Epithelial cell of prostate (primary cell): ENCODE results near the gene HSDL2.

Experiments
- DNase-seq: peaks from one replicate; pipeline ENCODE4 v3.0.0-alpha.2; 2011; ENCODE audit warnings: low read depth, low spot score
- H3K27ac ChIP-seq: fragments of 450-650 bp; 2 replicates; pipeline ENCODE4 v1.5.1; 2017; ENCODE audit warnings: mild to moderate bottlenecking

The HSDL2 gene

DNA sequence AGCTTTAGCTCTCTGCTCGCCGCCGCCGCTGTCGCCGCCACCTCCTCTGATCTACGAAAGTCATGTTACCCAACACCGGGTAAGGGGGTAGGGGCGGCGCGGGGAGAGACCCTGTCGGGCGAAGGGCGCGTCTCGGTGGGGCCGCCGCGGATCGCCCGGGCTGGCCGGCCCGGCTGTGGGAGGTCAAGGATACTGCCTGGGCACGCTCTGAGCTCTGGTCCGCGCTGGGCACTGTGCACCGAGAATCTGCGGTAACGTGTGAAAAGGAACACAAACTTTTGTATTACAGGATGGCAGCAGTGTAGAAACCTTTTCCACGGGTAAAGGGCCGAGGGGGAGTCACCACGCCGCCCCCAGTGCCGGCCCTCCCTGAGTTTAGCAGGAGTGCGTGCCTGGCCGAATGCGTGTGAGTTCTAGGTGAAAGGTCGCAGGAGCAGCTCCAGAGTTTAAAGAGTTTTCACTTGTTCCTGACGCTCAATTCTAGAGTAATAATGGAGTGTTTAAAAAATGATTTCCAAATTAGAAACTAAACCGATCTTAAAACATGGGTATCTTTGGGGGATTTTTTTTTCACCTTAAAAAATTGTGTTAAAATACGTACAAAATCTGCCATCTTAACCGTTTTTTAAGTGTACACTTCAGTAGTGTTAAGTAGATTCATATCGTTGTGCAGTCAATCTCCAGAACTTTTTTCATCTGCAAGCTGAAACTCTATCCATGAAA is at the start of gene HSDL2:
TSS of gene HSDL2 (plus strand) at position 7 of the 723 bp plus-strand sequence. CDS start at position 63, 56 bp downstream.
- no peak for DNase-seq
- H3K27ac ChIP-seq, result peak within 1 kb of the TSS; percentile 67

DNA sequence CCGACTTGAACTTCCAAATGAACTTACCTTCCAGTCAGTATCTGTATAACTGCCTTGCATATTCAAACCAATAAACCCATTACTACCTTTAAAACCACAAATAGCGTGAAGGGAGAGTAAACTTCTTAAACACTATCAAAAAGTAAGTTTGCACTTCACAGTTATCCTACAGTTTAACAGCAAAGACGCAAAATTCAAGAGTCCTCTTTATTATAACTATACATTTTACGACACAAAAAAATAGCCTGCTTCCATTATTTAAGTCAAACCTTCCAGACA is 48.3 kb upstream of the HSDL2 start:
- H3K27ac ChIP-seq, result peak overlapping the region; percentile 97
- DNase-seq, result no peak

DNA sequence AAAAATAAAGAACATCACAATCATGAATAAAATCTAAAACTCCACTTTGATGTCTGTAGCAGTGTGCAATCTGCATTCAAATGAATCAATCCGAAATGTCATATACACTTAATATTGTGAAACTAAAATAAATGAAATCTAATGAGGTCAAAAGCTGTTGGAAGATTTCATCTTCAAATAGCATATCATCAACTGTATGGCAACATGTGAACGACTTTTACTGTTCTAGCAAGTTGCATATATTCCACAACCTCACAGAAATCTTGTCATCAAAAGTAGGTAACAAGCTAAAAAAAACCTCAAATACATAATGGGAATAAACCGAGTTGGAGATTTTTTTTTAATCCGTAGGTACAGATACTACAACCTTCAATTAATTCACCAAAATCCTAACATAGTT is 47.7 kb upstream of the HSDL2 start:
- DNase-seq, result no peak
- peak overlapping the region; percentile 97 for H3K27ac ChIP-seq

DNA sequence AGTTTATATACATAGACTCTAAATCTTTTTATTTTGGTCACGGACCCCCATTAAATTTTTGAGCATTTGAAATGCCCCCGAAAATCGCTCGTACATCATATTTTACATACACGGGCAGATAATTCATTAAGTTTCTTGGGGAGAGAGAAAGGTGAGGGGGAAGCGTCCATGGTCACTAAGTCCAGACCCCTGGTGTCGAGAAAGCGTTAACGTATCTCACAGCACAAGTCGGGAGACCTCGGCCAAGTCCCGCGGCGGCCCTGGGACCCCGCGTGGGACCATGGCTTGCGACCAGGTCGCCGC is 47.3 kb upstream of the HSDL2 start:
- peak overlapping the region; percentile 97 for H3K27ac ChIP-seq
- DNase-seq, result no peak

- peak within 1 kb of the TSS; percentile 97 for H3K27ac ChIP-seq
- no peak for DNase-seq
Measured at GRCh38 chr9:112332977-112333638, 46.8 kb upstream of the HSDL2 start, which contains the start of gene PTBP3. Gene PTBP3, minus strand, starts transcription at chr9:112333619. Its CDS starts 35,754 bp downstream, at chr9:112297865.

DNA sequence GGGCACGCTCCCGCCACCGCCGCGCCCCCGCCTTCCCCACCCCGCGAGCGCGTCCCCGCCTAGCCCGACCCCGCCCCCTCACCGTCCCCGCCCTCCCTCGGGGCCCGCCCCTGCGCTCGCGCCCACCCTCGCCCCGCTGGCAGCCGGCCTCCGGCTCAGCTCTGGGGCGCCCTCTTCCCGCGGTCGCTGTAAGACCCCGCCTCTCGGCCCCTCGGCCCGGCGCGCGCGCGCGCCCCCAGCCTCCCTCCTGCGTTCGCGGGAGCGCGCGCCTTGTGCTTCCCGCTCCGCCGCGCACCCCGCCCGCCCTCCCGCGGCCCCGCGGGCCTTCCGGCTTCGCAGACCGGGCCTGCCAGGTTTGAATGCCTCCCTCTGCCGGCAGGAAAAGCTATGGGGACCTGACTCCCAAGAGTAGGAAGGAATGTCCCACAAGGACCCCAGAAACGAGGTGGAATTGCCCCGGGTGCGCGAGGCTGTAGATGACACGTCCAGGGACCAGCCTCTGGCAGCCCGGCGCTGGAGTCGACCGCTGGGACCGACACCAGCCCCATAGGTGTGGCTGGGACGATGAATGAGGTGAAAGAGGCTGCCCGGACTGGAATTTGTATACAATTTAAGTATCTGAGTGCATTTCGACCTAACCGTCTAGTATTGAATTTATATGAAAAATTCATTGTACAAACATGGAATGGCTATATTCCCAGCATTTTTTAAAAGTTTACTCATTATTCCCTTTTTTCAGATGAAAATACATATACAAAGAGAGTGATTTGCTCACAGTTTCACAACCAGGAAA is 46.1 kb upstream of the HSDL2 start:
- DNase-seq, result peak; percentile 68
- peak overlapping the region; percentile 97 for H3K27ac ChIP-seq

DNA sequence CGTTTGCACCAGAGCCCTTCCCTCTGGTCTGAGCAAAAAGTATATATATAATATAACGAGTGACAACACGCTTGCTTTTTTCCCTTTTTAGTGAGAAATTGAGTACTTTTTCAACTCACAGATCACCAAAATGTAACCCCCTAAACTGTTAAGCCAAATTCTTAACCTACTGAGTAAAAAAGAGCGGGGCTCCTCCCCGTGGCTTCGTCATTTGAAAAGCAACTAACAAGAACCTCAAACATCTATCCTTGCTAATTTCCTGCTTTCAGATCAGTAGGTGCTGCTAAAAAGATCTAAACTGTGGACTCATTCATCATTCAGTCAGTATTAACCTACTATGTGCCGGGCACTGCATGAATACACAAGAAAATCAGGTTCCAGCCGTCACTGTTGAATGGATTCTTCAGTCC is 45.5 kb upstream of the HSDL2 start:
- H3K27ac ChIP-seq, result peak overlapping the region; percentile 97
- DNase-seq, result no peak

DNA sequence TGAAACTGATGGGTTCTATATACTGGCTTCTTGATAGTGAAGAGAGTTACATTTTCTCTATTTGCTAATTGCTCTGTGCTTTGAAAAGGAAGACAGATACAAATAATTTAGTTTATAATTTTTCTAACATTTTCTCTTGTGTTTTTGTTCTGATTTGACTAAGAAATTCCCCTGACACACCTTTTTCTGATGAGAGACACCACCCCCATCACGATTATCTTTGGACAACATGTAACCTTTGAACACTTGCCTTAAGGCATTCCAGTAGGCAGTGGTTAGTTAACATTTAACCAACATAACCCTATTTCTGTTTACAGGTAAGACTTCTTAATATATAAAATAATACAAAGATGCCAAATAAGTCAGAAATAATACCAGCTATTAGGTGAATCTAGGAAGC is 42.4 kb upstream of the HSDL2 start:
- no peak for DNase-seq

GRCh38 chr9:112338561-112338960 is 41.3 kb upstream of the HSDL2 start:
- peak overlapping the region; percentile 46 for H3K27ac ChIP-seq
- DNase-seq, result peak; percentile 33

More for the DNA sequence above, 42.4 kb upstream of the HSDL2 start:
- H3K27ac ChIP-seq, result no peak overlapping the region

GRCh38 chr9:112339886-112340285 is 40.0 kb upstream of the HSDL2 start:
- H3K27ac ChIP-seq, result no peak overlapping the region
- no peak for DNase-seq

DNA sequence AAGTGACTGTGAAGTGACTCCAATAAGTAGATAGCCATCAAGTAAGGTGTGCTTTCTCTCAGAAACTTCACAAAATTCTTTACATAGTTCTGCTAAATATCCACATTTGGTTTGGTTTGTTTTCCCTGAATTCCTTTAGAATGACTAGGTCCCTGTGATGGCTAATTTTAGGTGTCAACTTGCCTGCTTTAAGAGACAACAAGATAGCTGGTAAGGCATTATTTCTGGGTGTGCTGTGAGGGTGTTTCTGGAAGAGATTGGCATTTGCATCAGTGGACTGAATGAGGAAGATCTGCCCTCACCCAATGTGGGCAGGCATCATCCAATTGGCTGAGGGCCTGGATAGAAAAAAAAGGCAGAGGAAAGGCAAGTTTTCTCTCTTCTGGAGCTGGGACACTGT is 38.2 kb upstream of the HSDL2 start:
- H3K27ac ChIP-seq, result peak overlapping the region; percentile 16
- DNase-seq, result no peak

- H3K27ac ChIP-seq, result peak overlapping the region; percentile 32
- DNase-seq, result no peak
Measured at GRCh38 chr9:112348257-112349007, 31.5 kb upstream of the HSDL2 start.

DNA sequence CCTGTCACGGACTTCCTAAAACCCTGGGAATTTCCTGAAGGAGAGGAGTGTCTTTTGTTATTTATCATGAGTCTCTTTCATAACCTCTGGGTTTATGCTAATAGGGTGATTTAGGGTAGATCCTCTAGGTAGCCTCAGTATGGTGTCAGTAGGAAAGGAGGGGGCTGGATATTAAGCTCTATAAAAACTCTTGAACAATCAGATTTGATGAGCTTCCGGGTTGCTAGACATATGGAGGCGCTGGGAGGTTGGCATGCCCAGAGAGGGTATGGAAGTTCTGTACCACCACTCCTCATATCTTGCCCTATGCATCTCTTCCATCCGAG is 30.9 kb upstream of the HSDL2 start:
- peak overlapping the region; percentile 32 for H3K27ac ChIP-seq
- no peak for DNase-seq

GRCh38 chr9:112351184-112351583 is 28.7 kb upstream of the HSDL2 start:
- no peak for DNase-seq

DNA sequence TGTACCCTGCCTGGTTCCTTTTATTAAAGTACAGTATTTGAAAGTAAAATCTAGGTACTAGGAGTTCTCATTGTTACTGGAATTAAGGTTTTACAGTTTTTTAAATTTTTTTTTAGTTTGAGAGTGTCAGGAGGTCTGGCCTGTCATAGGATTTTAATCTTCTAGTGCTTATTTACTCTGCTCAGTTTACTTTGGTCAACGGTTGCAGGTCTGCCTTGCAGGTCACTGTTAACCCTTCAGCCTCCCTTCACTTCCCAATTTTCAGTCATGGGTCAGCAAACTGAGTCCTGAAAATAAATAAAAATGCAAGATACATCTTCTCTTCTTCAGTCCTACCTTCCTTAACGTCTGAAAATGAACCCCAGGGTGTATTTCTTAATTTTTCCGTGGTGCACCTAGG is 27.7 kb upstream of the HSDL2 start:
- no peak for DNase-seq
- no peak overlapping the region for H3K27ac ChIP-seq

More at GRCh38 chr9:112351184-112351583, 28.7 kb upstream of the HSDL2 start:
- no peak overlapping the region for H3K27ac ChIP-seq

- H3K27ac ChIP-seq, result no peak overlapping the region
- no peak for DNase-seq
Measured at GRCh38 chr9:112354081-112354743, 25.7 kb upstream of the HSDL2 start.

GRCh38 chr9:112355427-112355897 is 24.4 kb upstream of the HSDL2 start:
- DNase-seq, result no peak
- no peak overlapping the region for H3K27ac ChIP-seq

GRCh38 chr9:112360047-112360804 is 19.7 kb upstream of the HSDL2 start:
- peak; percentile 33 for DNase-seq
- peak overlapping the region; percentile 39 for H3K27ac ChIP-seq

DNA sequence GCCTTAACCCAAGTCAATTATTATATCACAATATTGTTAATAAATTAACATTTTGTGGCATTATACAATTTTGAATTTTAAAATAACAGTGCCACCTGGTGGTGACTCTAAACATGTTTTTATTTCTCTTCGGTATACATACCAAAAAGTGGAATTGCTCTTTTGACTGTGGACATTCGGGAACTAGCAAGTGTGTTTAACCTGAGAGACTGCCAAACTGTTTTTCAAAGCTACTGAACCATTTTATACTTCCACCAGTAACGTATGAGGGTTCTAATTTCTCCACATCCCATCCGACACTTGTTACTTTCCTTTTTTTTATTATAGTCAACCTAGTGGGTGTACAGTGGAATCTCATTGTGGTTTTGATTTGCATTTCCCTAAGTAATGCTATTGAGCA is 18.3 kb upstream of the HSDL2 start:
- DNase-seq, result no peak
- no peak overlapping the region for H3K27ac ChIP-seq
